ENCODE measurements around the gene ANO2.
"Not testable (repeated sequence)": the region's sequence is repeated elsewhere in the genome, so short reads cannot be mapped to it uniquely, and the experiment has no call there.

The ANO2 gene

GRCh38 chr12:5716201-5716600 lies 228.9 kb downstream of the ANO2 start:
- DNase-seq: no peak

- DNase-seq: no peak
These were observed 230.0 kb downstream of the ANO2 start for GRCh38 chr12:5715021-5715420.

GRCh38 chr12:5713599-5714081 lies 231.4 kb downstream of the ANO2 start:
- DNase-seq: no peak

GRCh38 chr12:5710260-5710878 lies 234.7 kb downstream of the ANO2 start:
- DNase-seq: no peak

- no peak for DNase-seq
These were observed 236.7 kb downstream of the ANO2 start for GRCh38 chr12:5708371-5708770.

- DNase-seq: no peak
These were observed 238.8 kb downstream of the ANO2 start for GRCh38 chr12:5706247-5706646.

- DNase-seq: no peak
These were observed 239.3 kb downstream of the ANO2 start for GRCh38 chr12:5705791-5706190.

GRCh38 chr12:5694759-5695409 lies 250.2 kb downstream of the ANO2 start:
- DNase-seq: no peak

GRCh38 chr12:5692850-5693249 lies 252.2 kb downstream of the ANO2 start:
- no peak for DNase-seq

- no peak for DNase-seq
These were observed 253.1 kb downstream of the ANO2 start for GRCh38 chr12:5691943-5692342.

- no peak for DNase-seq
These were observed 254.8 kb downstream of the ANO2 start for GRCh38 chr12:5690240-5690639.

- no peak for DNase-seq
These were observed 255.3 kb downstream of the ANO2 start for GRCh38 chr12:5689773-5690172.

GRCh38 chr12:5688226-5688625 lies 256.8 kb downstream of the ANO2 start:
- DNase-seq: no peak

GRCh38 chr12:5685935-5686334 lies 259.1 kb downstream of the ANO2 start:
- DNase-seq: no peak

- DNase-seq: no peak
These were observed 260.1 kb downstream of the ANO2 start for GRCh38 chr12:5684989-5685388.

GRCh38 chr12:5682581-5682980 lies 262.5 kb downstream of the ANO2 start:
- no peak for DNase-seq

- no peak for DNase-seq
These were observed 266.9 kb downstream of the ANO2 start for GRCh38 chr12:5678176-5678575.

- not testable (repeated sequence) for DNase-seq
These were observed 275.4 kb downstream of the ANO2 start for GRCh38 chr12:5669624-5670023.

GRCh38 chr12:5665615-5666014 lies 279.4 kb downstream of the ANO2 start:
- DNase-seq: no peak

- no peak for DNase-seq
These were observed 283.2 kb downstream of the ANO2 start for GRCh38 chr12:5661811-5662210.

- no peak for DNase-seq
These were observed 284.8 kb downstream of the ANO2 start for GRCh38 chr12:5660238-5660637.

GRCh38 chr12:5658339-5658941 lies 286.6 kb downstream of the ANO2 start:
- not testable (repeated sequence) for DNase-seq

- DNase-seq: no peak
These were observed 288.2 kb downstream of the ANO2 start for GRCh38 chr12:5656836-5657235.

- no peak for DNase-seq
These were observed 289.9 kb downstream of the ANO2 start for GRCh38 chr12:5655120-5655519.

All from NCI-H2029 treated with DMSO at 0.1 percent for 48 hours (cell line).